ENCODE results near the gene UBA6. TPM values are rescaled to one million over a fixed set of nuclear protein-coding genes. Genes with fewer than 3 reads are reported as not detected.

The UBA6 gene
- total RNA-seq, 1 experiment from 2014 or later = 72.2 TPM

GRCh38 chr4:67721770-67722597 lies 21.0 kb upstream of the UBA6 start:
- Histone ChIP-seq H4K91ac (ENCODE audit: insufficient read length, low read depth, low read length) (no peak overlapping the region), H2BK20ac (ENCODE audit: low read depth, low read length, poor library complexity, severe bottlenecking) (no peak overlapping the region), H2BK12ac (ENCODE audit: insufficient read length, low read depth, low read length) (no peak overlapping the region), H3T11ph (ENCODE audit: low read length) (no peak overlapping the region), H2AFZ (ENCODE audit: low read length) (no peak overlapping the region), H2BK15ac (ENCODE audit: low read depth, low read length) (no peak overlapping the region), H3K4me1 (ENCODE audit: insufficient read depth, low read length) (no peaks in the 10 kb centered on the region; the same call in 1 of the 2 replicates), H2BK5ac (ENCODE audit: insufficient read length, low read length) (no peak overlapping the region), H3K23me2 (ENCODE audit: insufficient read length, low read depth, low read length, poor library complexity, severe bottlenecking) (no peaks in the 10 kb centered on the region), H3K18ac (ENCODE audit: insufficient read length, low read depth, low read length) (no peak overlapping the region), H4K8ac (replicated peaks; ENCODE audit: insufficient read length, low read depth, low read length) (no peak overlapping the region), H3K27me3 (ENCODE audit: insufficient read depth, low read length) (no peaks in the 10 kb centered on the region), H3K9ac (ENCODE audit: extremely low read depth, insufficient read length, low read length) (no peak overlapping the region), H3K14ac (ENCODE audit: insufficient read depth, low read length) (no peak overlapping the region), H2AK5ac (ENCODE audit: insufficient read length, low read length) (no peak overlapping the region), H3K79me1 (ENCODE audit: insufficient read depth, low read depth, low read length, poor library complexity, severe bottlenecking) (no peaks in the 10 kb centered on the region), H4K5ac (ENCODE audit: insufficient read length, low read depth, low read length) (no peak overlapping the region), H3K23ac (ENCODE audit: insufficient read length, low read depth, low read length) (no peak overlapping the region), H2BK120ac (ENCODE audit: low read depth, low read length, poor library complexity, severe bottlenecking) (peak overlapping the region; percentile 14), H3K27ac (ENCODE audit: insufficient read length, low read depth, low read length) (no peak overlapping the region), H3K4me2 (ENCODE audit: insufficient read depth, insufficient read length, low read length) (no peak overlapping the region), H3K4ac (ENCODE audit: low read depth, low read length) (no peak overlapping the region), H3K79me2 (ENCODE audit: insufficient read depth, low read length) (no peaks in the 10 kb centered on the region), H3K9me3 (ENCODE audit: control insufficient read depth, low read depth, low read length) (no peaks in the 10 kb centered on the region), H4K20me1 (ENCODE audit: control insufficient read depth, insufficient read depth, insufficient read length) (no peaks in the 10 kb centered on the region), H3K56ac (ENCODE audit: insufficient read length, low read depth, low read length) (no peak overlapping the region)
- TF ChIP-seq CTCF (conservative IDR thresholded peaks at IDR 0.05) = no peak
- Mint-ChIP-seq H3K9me3 (no peaks in the 10 kb centered on the region), H3K4me3 (0 out of 5 replicates have a peak overlapping the region, but pooled peaks of 1 of the 2 experiments have one; percentile 14), H3K27ac (peak overlapping the region; percentile 20 to 95 (median 89); a peak in 6 of 7 replicates), H3K36me3 (ENCODE audit: insufficient read depth in 1 of 3, low read depth in 3 of 3) (peaks cover 13 to 32% (median 15%) of the 10 kb centered on the region in 3 experiments), H3K27me3 (ENCODE audit: low read depth) (no peaks in the 10 kb centered on the region), H3K4me1 (peaks cover 26% of the 10 kb centered on the region in 2 experiments)
- no CpG with 5 or more reads among the region's 9 CpGs for WGBS (ENCODE audit: extremely low coverage, insufficient read length, low lambda C conversion rate)
- peak; percentile 38 for DNase-seq

Measured in H9 (cell line).